PC-3 (cell line): ENCODE results near the gene CGRRF1. TPM values are rescaled to one million over a fixed set of nuclear protein-coding genes. Genes with fewer than 3 reads are reported as not detected.

ENCODE experiments used
- ATAC-seq: fragments of 200-7000 bp; cut with Tn5 transposase; 2 replicates; pipeline ENCODE4 v1.9.1; 2020; ENCODE audit warnings: mild to moderate bottlenecking, moderate library complexity
- BruUV-seq: library from RNA; stranded (reverse); fragments of 400-500 nt; replicated peaks from 2 replicates; lab custom pipeline; 2021; lab: Mats Ljungman, UMichigan
- CTCF ChIA-PET: fragments of 300-600 bp; sonication (Branson Sonifier 250); formaldehyde crosslinking; loops from one replicate; lab custom pipeline; 2022; ENCODE audit warnings: antibody characterized with exemption; lab: Charles Lee
- POLR2A ChIA-PET: fragments of 300-600 bp; sonication (Branson Sonifier 250); formaldehyde crosslinking; loops from one replicate; lab custom pipeline; 2022; ENCODE audit warnings: antibody characterized with exemption; ENCODE audit not compliant: unreplicated experiment; lab: Charles Lee
- DNase-seq: peaks from one replicate; pipeline ENCODE4 v3.0.0-alpha.2; 2015
- H2AFZ ChIP-seq: fragments of 300-600 bp; sonication (generic); 2 replicates; pipeline ENCODE4 v1.6.0; 2016; ENCODE audit warnings: antibody characterized with exemption, low read length
- H3F3A ChIP-seq: fragments of 300-600 bp; sonication (generic); one replicate; pipeline ENCODE4 v1.6.0; 2017; ENCODE audit warnings: antibody characterized with exemption, low read length, control low read depth, mild to moderate bottlenecking; ENCODE audit not compliant: unreplicated experiment
- H3K27ac ChIP-seq: fragments of 300-600 bp; sonication (generic); 2 replicates; pipeline ENCODE4 v1.5.1; 2016; ENCODE audit warnings: mild to moderate bottlenecking, low read length
- H3K27me3 ChIP-seq: fragments of 300-600 bp; sonication (generic); 2 replicates; pipeline ENCODE4 v1.6.1; 2016; ENCODE audit warnings: low read length, mixed read lengths
- H3K36me3 ChIP-seq: fragments of 300-600 bp; sonication (generic); 2 replicates; pipeline ENCODE4 v1.6.1; 2016; ENCODE audit warnings: low read depth, mixed run types, low read length, mixed read lengths
- H3K4me1 ChIP-seq: fragments of 300-600 bp; sonication (generic); 2 replicates; pipeline ENCODE4 v1.5.1; 2016; ENCODE audit warnings: low read length; ENCODE audit not compliant: insufficient read depth
- H3K4me2 ChIP-seq: fragments of 300-600 bp; sonication (generic); 2 replicates; pipeline ENCODE4 v1.6.0; 2016; ENCODE audit warnings: low read length
- H3K4me3 ChIP-seq: fragments of 300-600 bp; sonication (generic); 2 replicates; pipeline ENCODE4 v1.5.1; 2016; ENCODE audit warnings: mild to moderate bottlenecking, low read length, mixed read lengths
- H3K79me2 ChIP-seq: fragments of 300-600 bp; sonication (generic); 2 replicates; pipeline ENCODE4 v1.6.1; 2017; ENCODE audit warnings: low read length, mixed read lengths
- H3K9ac ChIP-seq: fragments of 300-600 bp; sonication (generic); 2 replicates; pipeline ENCODE4 v1.6.0; 2016; ENCODE audit warnings: mild to moderate bottlenecking, low read length
- H3K9me2 ChIP-seq: fragments of 300-600 bp; sonication (generic); replicated peaks from 2 replicates; pipeline ENCODE4 v1.6.1; 2016; ENCODE audit warnings: mixed run types, low read length, mixed read lengths
- H3K9me3 ChIP-seq: fragments of 300-600 bp; sonication (generic); 2 replicates; pipeline ENCODE4 v1.6.1; 2016; ENCODE audit warnings: low read length, mixed read lengths
- H4K20me1 ChIP-seq: fragments of 300-600 bp; sonication (generic); 2 replicates; pipeline ENCODE4 v1.6.1; 2016; ENCODE audit warnings: low read length, mixed read lengths
- CTCF ChIP-seq: fragments of 300-600 bp; sonication (generic); conservative IDR thresholded peaks from 2 replicates; pipeline ENCODE4 v1.5.1; 2017; ENCODE audit warnings: antibody characterized with exemption, low read depth, mild to moderate bottlenecking, low read length
- EZH2 ChIP-seq: fragments of 300-600 bp; sonication (generic); IDR thresholded peaks from one replicate; pipeline ENCODE4 v1.6.1; 2017; ENCODE audit warnings: antibody characterized with exemption, mild to moderate bottlenecking, low read length; ENCODE audit not compliant: unreplicated experiment
- EZH2phosphoT487 ChIP-seq: fragments of 300-600 bp; sonication (generic); IDR thresholded peaks from 2 replicates; pipeline ENCODE4 v1.6.1; 2018; ENCODE audit warnings: mild to moderate bottlenecking, antibody characterized with exemption, low read length, borderline replicate concordance
- intact Hi-C: fragments of 100-400 bp; cut with micrococcal nuclease; formaldehyde crosslinking; loops from 2 replicates; pipeline ENCODE4 v1.9.0; 2023
- total RNA-seq: library from RNA; depleted of rRNA; stranded (reverse); fragments of >200 nt; gene quantifications from 2 replicates; pipeline ENCODE4 v1.2.3, GENCODE V29; 2014

CGRRF1 gene
- total RNA-seq, 1 experiment from 2014 or later: 31.3 TPM

GRCh38 chr14:54565785-54566409 is 56.2 kb downstream of the CGRRF1 start:
- H3K4me2 ChIP-seq: peak overlapping the region; percentile 88
- DNase-seq (peak; percentile 97), ATAC-seq (peak; percentile 44)
- POLR2A ChIA-PET: interaction anchor here (0.6 to 3.2 kb wide), 25 partner anchors 14 to 1775 kb away, joined by 3 to 32 read pairs (median 5); partner anchors contain the start of genes CGRRF1 and GNPNAT1
- no peak for TF ChIP-seq EZH2phosphoT487
- TF ChIP-seq EZH2: no peak
- TF ChIP-seq CTCF: no peak
- intact Hi-C loops: loop anchor here (1.0 to 5.0 kb wide), 7 partner anchors 36 to 337 kb away; partner anchors contain the start of genes CGRRF1 and GCH1
- H3F3A ChIP-seq: peaks cover 6% of the 10 kb centered on the region
- H4K20me1 ChIP-seq: peaks cover 20% of the 10 kb centered on the region
- H3K9ac ChIP-seq: peak overlapping the region; percentile 82
- H3K4me1 ChIP-seq: peaks cover 36% of the 10 kb centered on the region
- H3K27ac ChIP-seq: peak overlapping the region; percentile 79
- peak overlapping the region; percentile 85 for H3K4me3 ChIP-seq
- BruUV-seq: no TSS peak
- H3K9me2 ChIP-seq: no peaks in the 10 kb centered on the region
- H3K27me3 ChIP-seq: no peaks in the 10 kb centered on the region
- H2AFZ ChIP-seq: peak overlapping the region; percentile 62
- H3K79me2 ChIP-seq: peaks cover 47% of the 10 kb centered on the region
- CTCF ChIA-PET: interaction anchor here (0.6 to 6.3 kb wide), 10 partner anchors 56 to 399 kb away, joined by 3 to 154 read pairs (median 6); partner anchors contain the start of gene CGRRF1
- H3K9me3 ChIP-seq: no peaks in the 10 kb centered on the region
- peaks cover 8% of the 10 kb centered on the region; the same call in 1 of the 2 replicates for H3K36me3 ChIP-seq

GRCh38 chr14:54566410-54567223 is 56.9 kb downstream of the CGRRF1 start, which contains the start of gene SAMD4A:
TSS of gene SAMD4A (plus strand) at chr14:54567128. CDS start at chr14:54567917, 789 bp downstream.
- Histone ChIP-seq H3K4me2 (peak within 1 kb of the TSS; percentile 88), H3K9me2 (no peaks in the 10 kb centered on the region), H4K20me1 (peaks cover 27% of the 10 kb centered on the region), H3K9ac (peak within 1 kb of the TSS; percentile 82), H2AFZ (peak within 1 kb of the TSS; percentile 62), H3K79me2 (peaks cover 54% of the 10 kb centered on the region), H3K9me3 (no peaks in the 10 kb centered on the region), H3F3A (peaks cover 10% of the 10 kb centered on the region), H3K27me3 (no peaks in the 10 kb centered on the region), H3K4me1 (peaks cover 42% of the 10 kb centered on the region), H3K27ac (peak within 1 kb of the TSS; percentile 79), H3K4me3 (peak within 1 kb of the TSS; percentile 85), H3K36me3 (peaks cover 15% of the 10 kb centered on the region)
- ChIA-PET POLR2A (interaction anchor here (0.6 to 3.2 kb wide), 16 partner anchors 11 to 1775 kb away, joined by 3 to 32 read pairs (median 6); partner anchors contain the start of genes CGRRF1 and GNPNAT1), CTCF (interaction anchor here (0.6 to 6.3 kb wide), 8 partner anchors 57 to 208 kb away, joined by 3 to 154 read pairs (median 6); partner anchors contain the start of gene CGRRF1)
- peak; percentile 53; the same call in 1 of the 2 replicates for TF ChIP-seq CTCF
- TF ChIP-seq EZH2: no peak
- peak; percentile 77; the same call in 1 of the 2 replicates for TF ChIP-seq EZH2phosphoT487
- intact Hi-C loops: loop anchor here (1.0 to 5.0 kb wide), 2 partner anchors 36 to 111 kb away; no protein-coding TSS in a partner anchor
- DNase-seq (peak; percentile 95), ATAC-seq (peak; percentile 33)
- no TSS peak for BruUV-seq
